SJCRH30 (cell line): ENCODE data around the gene PTPN2. TPM values are rescaled to one million over a fixed set of nuclear protein-coding genes. Genes with fewer than 3 reads are reported as not detected.
"Not testable (repeated sequence)": the region's sequence is repeated elsewhere in the genome, so short reads cannot be mapped to it uniquely, and the experiment has no call there.

ENCODE experiments used
- DNase-seq, 2 experiments: peaks; one replicate each; pipeline ENCODE4 v3.0.0-alpha.2; 2015 to 2020
- H3K27ac ChIP-seq: fragments of 250-450 bp; sonication (Bioruptor Pico); 2 replicates; pipeline ENCODE4 v1.5.1; 2020; ENCODE audit warnings: mild to moderate bottlenecking, moderate library complexity
- H3K27me3 ChIP-seq: fragments of 250-450 bp; sonication (Bioruptor Pico); 2 replicates; pipeline ENCODE4 v1.5.1; 2020; ENCODE audit warnings: mild to moderate bottlenecking, moderate library complexity
- H3K36me3 ChIP-seq: fragments of 250-450 bp; sonication (Bioruptor Pico); 2 replicates; pipeline ENCODE4 v1.5.1; 2020; ENCODE audit warnings: mild to moderate bottlenecking, moderate library complexity
- H3K4me1 ChIP-seq: fragments of 250-450 bp; sonication (Bioruptor Pico); 2 replicates; pipeline ENCODE4 v1.5.1; 2020; ENCODE audit warnings: mild to moderate bottlenecking, moderate library complexity
- H3K4me3 ChIP-seq: fragments of 250-450 bp; sonication (Bioruptor Pico); 2 replicates; pipeline ENCODE4 v1.5.1; 2020; ENCODE audit warnings: mild to moderate bottlenecking, moderate library complexity
- H3K9me3 ChIP-seq: fragments of 250-450 bp; sonication (Bioruptor Pico); replicated peaks from 2 replicates; pipeline ENCODE4 v1.5.1; 2020; ENCODE audit warnings: mild to moderate bottlenecking, moderate library complexity
- total RNA-seq: library from RNA; depleted of rRNA; stranded (reverse); fragments of >200 nt; shearing (Covaris generic); gene quantifications from 2 replicates; pipeline ENCODE4 v1.2.3, GENCODE V29; 2014

Gene PTPN2
- total RNA-seq, 1 experiment from 2014 or later = 23.5 TPM

DNA sequence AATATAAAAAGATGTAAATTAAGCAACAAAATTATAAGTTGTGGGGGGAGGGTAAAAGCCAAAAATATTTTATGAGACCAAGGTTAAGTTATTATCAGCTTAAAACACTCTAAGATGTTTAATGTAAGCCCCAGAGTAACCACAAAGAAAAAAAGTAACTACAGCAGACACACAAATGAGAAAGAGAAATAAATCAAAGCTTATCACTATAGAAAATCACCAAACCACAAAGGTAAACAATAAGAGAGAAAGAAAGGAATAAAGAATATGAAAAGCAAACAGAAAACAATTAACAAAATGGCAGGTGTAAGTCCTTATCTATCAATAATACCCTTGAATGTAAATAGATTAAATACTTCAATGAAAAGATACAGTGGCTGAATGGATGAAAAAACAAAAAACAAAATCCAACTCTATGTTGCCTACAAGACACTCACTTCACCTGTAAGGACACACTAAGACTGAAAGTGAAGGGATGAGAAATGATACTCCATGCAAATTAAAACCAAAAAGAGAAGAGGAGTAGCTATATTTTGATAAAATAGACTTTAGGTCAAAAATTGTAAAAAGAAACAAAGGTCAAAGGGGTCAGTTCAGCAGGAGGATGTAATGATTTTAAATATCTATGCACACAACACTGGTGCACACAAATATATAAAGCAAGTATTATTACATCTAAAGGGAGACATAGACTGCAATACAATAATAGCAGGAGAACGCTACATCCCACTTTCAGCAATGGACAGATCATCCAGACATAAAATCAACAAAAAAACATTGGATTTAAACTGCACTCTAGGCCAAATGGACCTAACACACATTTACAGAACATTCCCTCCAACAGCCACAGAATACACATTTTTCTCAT lies 80.7 kb downstream of the PTPN2 start:
- Histone ChIP-seq H3K36me3 (peaks cover 5% of the 10 kb centered on the region; the same call in 1 of the 2 replicates), H3K9me3 (no peaks in the 10 kb centered on the region), H3K4me1 (no peaks in the 10 kb centered on the region), H3K27ac (no peak overlapping the region), H3K4me3 (no peak overlapping the region), H3K27me3 (no peaks in the 10 kb centered on the region)
- DNase-seq = no peak

DNA sequence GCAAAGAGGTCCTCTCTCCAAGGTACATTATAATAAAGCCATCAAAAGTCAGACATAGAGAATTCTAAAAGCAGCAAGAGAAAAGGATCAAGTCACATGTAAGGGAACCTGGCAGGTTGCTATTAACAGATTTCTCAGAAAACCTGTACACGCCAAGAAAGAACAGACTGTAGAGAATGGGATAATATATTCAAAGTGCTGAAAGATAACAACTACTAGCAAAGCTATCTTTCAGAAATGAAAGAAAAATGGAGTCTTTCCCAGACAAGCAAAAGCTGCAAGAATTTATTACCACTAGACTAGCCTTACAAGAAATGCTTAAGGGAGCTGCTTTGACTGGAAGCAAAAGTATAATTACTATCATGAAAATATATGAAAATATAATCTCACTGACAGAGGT lies 81.5 kb downstream of the PTPN2 start:
- no peaks in the 10 kb centered on the region for H3K4me1 ChIP-seq
- no peak overlapping the region for H3K27ac ChIP-seq
- no peaks in the 10 kb centered on the region for H3K9me3 ChIP-seq
- no peaks in the 10 kb centered on the region for H3K27me3 ChIP-seq
- H3K36me3 ChIP-seq = peaks cover 5% of the 10 kb centered on the region; the same call in 1 of the 2 replicates
- H3K4me3 ChIP-seq = no peak overlapping the region
- no peak for DNase-seq

DNA sequence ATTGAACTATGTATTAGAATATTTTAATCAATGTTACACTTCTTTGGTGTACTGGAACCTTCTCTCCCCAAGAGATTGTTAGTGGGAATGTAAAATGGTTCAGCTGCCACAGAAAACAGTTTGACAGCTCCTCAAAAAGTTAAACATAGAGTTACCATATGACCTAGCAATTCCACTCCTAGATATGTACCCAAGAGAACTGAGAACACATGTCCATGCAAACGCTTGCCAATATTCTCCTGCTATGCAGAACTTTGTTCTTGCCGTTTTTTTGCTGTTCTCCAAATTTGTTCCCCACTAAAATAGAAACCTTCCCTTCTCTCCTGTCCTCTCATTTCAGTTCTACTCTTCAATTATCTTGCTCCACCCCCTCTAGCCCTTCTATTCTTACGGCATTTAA lies 87.6 kb downstream of the PTPN2 start:
- Histone ChIP-seq H3K36me3 (peaks cover 8% of the 10 kb centered on the region; the same call in 1 of the 2 replicates), H3K9me3 (no peaks in the 10 kb centered on the region), H3K4me1 (no peaks in the 10 kb centered on the region), H3K27me3 (no peaks in the 10 kb centered on the region), H3K4me3 (no peak overlapping the region), H3K27ac (no peak overlapping the region)
- no peak for DNase-seq

DNA sequence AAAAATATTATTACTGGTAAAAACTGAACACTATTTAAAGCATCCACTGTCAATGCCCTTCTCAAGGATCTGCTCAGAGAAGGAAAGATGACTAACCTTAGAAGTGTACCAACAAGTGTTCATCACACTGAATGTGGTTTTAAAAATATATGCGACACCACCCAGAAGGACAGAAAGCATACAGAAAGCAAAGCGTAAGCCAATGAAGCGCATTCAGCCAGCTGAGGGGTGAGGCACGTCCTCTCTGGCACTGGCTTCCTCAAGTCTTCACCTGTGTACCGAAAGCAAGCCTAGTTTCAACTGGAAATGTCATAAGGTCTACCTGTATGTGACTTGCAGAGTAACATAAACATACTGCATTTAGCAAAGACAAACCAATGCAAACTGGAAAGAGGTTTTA lies 92.4 kb downstream of the PTPN2 start:
- H3K27ac ChIP-seq = no peak overlapping the region
- no peak overlapping the region for H3K4me3 ChIP-seq
- H3K36me3 ChIP-seq = 0 out of 2 replicates have a peak, but pooled peaks cover 3% of the 10 kb centered on the region
- no peak for DNase-seq
- H3K27me3 ChIP-seq = no peaks in the 10 kb centered on the region
- no peaks in the 10 kb centered on the region for H3K4me1 ChIP-seq
- H3K9me3 ChIP-seq = no peaks in the 10 kb centered on the region

DNA sequence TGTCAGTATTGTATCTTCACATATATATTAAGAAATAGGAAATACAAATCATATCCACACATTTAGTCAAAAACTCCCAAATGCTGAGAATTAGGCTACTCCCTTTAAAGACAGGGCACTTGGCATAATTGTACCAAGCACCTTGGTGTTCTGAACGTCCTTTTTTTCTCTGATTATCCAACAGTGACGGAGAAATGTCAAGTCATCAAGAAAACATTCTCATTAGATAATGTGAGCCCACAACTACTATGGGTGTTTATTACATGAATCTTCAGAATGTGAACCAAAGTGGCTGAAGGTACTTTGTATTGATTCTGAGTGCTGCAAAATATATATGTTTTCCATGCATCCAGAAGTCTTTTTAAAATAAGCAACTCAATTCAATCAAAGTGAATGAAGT lies 97.4 kb downstream of the PTPN2 start:
- no peak overlapping the region for H3K4me3 ChIP-seq
- no peaks in the 10 kb centered on the region for H3K9me3 ChIP-seq
- H3K4me1 ChIP-seq = no peaks in the 10 kb centered on the region
- H3K27ac ChIP-seq = no peak overlapping the region
- H3K27me3 ChIP-seq = no peaks in the 10 kb centered on the region
- no peaks in the 10 kb centered on the region for H3K36me3 ChIP-seq
- DNase-seq = no peak

DNA sequence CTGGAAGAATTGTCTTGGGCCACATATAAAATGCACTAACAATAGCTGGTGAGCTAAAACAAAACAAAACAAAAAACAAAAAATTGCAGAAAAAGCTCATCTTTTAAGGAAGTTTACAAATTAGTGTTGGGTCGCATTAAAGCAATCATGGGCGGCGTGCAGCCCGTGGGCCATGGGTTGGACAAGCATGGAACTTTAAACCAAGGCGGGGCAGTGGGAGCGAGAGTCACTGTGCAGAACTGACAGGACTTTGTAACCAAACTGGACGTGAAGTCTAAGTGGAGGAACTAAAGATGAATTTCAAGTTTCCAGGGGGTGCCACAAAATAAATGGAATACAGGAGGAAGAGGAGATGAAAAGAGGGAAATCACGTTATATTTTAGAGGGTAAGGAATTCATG lies 100.5 kb downstream of the PTPN2 start:
- Histone ChIP-seq H3K36me3 (no peaks in the 10 kb centered on the region), H3K4me1 (no peaks in the 10 kb centered on the region), H3K27me3 (no peaks in the 10 kb centered on the region), H3K9me3 (no peaks in the 10 kb centered on the region), H3K4me3 (no peak overlapping the region), H3K27ac (no peak overlapping the region)
- no peak for DNase-seq

DNA sequence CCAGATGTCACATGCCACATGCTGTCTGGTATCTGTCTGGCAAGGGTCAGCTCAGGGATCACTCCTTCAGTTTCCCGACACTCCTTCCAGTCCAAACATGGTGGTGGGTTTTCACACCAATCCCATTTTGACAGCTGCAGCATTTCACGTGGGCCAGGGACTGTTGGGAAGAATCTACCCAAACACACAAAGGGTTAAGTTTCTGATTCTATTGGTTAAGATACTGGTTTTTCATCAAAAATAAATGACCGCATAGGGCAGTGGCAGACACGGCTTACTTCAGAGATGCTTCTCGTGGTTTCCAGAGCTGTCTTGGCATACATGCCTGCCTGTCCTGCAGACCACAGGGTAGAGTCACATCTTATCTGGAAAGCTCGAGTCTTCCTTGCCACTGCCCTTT lies 101.5 kb downstream of the PTPN2 start:
- H3K9me3 ChIP-seq = no peaks in the 10 kb centered on the region
- no peak for DNase-seq

DNA sequence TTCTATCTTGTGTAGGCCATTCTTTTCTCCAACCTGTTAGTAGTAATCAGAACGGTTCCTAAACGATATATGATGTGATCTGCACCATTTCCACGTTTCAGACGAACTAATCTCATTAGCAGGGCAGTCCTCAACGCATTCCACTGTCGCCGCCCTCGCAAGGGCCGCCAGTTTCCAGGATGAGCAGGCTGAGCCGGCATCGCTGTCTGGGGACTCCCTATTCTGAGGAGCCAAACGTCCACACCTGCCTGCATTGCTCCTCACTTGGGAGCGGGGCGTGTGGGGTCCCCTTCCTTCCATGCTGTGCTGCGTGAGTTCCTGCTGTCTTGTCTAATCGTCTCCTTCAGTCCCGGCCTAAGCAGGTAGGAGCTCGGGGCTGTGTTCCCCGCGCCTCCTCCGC lies 104.6 kb downstream of the PTPN2 start:
- Histone ChIP-seq H3K4me3 (no peak overlapping the region), H3K27me3 (no peaks in the 10 kb centered on the region), H3K27ac (no peak overlapping the region), H3K36me3 (no peaks in the 10 kb centered on the region), H3K9me3 (no peaks in the 10 kb centered on the region), H3K4me1 (no peaks in the 10 kb centered on the region)
- DNase-seq = no peak

More for the DNA sequence above, 101.5 kb downstream of the PTPN2 start:
- H3K27me3 ChIP-seq = no peaks in the 10 kb centered on the region
- H3K4me1 ChIP-seq = no peaks in the 10 kb centered on the region
- no peak overlapping the region for H3K27ac ChIP-seq
- no peak overlapping the region for H3K4me3 ChIP-seq
- H3K36me3 ChIP-seq = no peaks in the 10 kb centered on the region

DNA sequence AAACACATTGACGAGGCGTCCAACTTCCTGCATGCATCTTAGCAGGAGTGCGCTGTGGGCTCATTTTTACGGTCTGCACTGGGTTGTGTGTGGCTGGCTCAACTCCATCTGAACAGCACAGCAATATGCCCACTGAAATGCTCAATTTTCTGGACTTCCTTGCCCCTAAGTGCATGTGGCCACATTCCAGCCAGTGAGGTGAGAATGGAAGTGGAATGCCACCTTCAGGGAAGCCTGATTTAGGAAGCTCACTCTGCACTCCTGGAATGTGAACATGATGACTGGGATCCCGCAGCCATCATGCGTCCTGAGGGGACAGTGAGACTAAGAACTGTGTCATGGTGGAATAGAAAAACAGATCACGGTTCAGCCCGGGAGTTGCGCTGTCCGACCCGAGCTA lies 105.0 kb downstream of the PTPN2 start:
- H3K4me1 ChIP-seq = no peaks in the 10 kb centered on the region
- H3K27ac ChIP-seq = no peak overlapping the region
- DNase-seq = no peak
- H3K27me3 ChIP-seq = no peaks in the 10 kb centered on the region
- no peaks in the 10 kb centered on the region for H3K36me3 ChIP-seq
- no peaks in the 10 kb centered on the region for H3K9me3 ChIP-seq
- H3K4me3 ChIP-seq = no peak overlapping the region

DNA sequence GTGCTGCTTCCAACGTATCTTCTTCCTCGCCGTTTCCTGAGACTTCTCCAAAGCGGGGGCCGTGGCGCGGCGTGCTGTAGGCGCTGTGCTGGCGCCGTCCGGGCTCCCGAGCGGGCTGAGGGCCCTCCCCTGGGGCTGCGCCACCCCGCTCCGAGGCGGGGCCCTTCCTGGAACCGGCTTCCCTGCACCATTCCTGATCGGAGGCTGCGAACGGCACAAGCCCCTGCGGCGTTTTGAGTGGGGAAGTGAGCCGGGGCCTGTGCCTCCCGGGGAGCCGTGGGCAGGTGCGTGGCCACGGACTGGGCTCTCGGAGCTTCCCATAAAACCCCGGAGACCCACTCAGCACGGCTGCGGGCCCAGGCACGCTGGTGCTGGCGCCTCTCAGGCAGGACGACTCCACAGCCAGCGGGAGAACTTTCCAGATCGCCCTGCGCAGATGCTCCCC lies 106.5 kb downstream of the PTPN2 start:
- no peak overlapping the region for H3K27ac ChIP-seq
- no peak for DNase-seq

DNA sequence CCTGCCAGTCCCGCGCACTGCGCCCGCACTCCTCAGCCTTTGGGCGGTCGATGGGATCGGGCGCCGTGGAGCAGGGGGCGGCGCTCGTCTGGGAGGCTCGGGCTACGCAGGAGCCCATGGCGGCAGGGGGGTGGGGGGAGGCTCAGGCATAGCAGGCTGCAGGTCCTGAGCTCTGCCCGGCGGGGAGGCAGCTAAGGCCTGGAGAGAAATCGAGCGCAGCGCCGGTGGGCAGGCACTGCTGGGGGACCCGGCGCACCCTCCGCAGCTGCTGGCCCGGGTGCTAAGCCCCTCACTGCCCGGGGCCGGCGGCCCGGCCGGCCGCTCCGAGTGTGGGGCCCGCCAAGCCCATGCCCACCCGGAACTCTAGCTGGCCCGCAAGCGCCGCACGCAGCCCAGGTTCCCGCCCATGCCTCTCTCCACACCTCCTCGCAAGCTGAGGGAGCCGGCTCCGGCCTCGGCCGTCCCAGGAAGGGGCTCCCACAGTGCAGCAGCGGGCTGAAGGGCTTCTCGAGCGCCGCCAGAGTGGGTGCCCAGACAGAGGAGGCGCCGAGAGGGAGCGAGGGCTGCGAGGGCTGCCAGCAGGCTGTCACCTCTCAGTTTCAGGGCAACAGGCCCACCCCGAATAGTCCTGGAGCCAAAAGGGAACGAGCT lies 107.1 kb downstream of the PTPN2 start:
- DNase-seq = no peak
- H3K4me3 ChIP-seq = no peak overlapping the region
- H3K36me3 ChIP-seq = no peaks in the 10 kb centered on the region
- H3K4me1 ChIP-seq = no peaks in the 10 kb centered on the region
- H3K9me3 ChIP-seq = no peaks in the 10 kb centered on the region
- H3K27me3 ChIP-seq = no peaks in the 10 kb centered on the region
- no peak overlapping the region for H3K27ac ChIP-seq

More for the DNA sequence above, 106.5 kb downstream of the PTPN2 start:
- H3K9me3 ChIP-seq = no peaks in the 10 kb centered on the region
- no peaks in the 10 kb centered on the region for H3K36me3 ChIP-seq
- no peaks in the 10 kb centered on the region for H3K27me3 ChIP-seq
- H3K4me3 ChIP-seq = no peak overlapping the region
- no peaks in the 10 kb centered on the region for H3K4me1 ChIP-seq

DNA sequence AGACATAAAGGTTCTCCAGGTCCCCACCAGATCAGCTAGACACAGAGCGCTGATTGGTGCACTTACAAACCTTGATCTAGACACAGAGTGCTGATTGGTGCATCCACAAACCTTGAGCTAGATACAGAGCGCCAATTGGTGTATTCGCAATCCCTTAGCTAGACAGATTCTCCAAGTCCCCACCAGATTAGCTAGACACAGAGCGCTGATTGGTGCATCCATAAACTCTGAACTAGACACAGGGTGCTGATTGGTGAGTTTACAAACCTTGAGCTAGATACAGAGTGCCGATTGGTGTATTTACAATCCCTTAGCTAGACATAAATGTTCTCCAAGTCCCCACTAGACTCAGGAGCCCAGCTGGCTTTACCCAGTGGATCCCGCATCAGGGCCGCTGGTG lies 107.6 kb downstream of the PTPN2 start:
- H3K27me3 ChIP-seq, H3K9me3 ChIP-seq, H3K4me3 ChIP-seq, H3K27ac ChIP-seq, H3K4me1 ChIP-seq, DNase-seq, H3K36me3 ChIP-seq: not testable (repeated sequence)

DNA sequence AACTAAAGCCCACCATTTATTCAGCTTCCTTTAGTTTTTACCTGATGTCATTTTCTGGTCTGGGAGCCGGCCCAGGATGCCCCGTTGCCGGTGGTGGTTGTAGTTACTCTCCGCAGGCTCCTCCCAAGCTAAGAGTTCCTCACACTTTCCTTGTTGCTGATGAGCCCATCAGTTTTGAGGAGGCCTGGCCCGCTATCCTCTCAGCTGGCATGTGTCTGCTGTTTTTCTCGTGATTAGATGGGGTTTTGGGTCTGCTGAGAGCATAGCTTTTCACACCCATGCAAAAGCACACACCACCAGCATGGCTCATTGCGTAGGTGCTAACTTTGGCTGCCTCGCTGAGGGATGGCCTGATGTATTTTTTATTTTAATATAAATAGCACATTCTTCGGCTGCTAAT lies 109.1 kb downstream of the PTPN2 start:
- no peak overlapping the region for H3K27ac ChIP-seq
- H3K4me1 ChIP-seq = no peaks in the 10 kb centered on the region
- H3K4me3 ChIP-seq = no peak overlapping the region
- no peaks in the 10 kb centered on the region for H3K27me3 ChIP-seq
- no peaks in the 10 kb centered on the region for H3K9me3 ChIP-seq
- H3K36me3 ChIP-seq = no peaks in the 10 kb centered on the region
- DNase-seq = no peak

DNA sequence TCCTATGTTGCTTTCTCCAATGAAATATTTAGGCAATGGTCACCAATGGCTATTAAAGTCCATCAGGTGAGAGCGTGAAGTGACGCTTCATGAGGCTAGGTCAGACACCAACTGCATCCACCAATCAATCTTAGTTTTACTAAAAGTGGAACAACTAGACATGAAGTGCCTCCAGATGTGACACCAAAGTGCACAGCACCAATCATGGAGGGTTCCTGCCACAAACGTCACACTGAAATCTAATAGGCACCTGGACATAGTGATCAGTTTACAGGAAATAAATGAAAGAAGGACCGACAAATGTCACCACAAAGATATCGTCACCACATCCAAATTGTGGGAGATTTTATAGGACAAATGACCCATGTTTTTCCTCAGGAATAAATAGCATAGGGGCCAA lies 110.7 kb downstream of the PTPN2 start:
- no peaks in the 10 kb centered on the region for H3K27me3 ChIP-seq
- no peak overlapping the region for H3K27ac ChIP-seq
- H3K4me1 ChIP-seq = no peaks in the 10 kb centered on the region
- no peaks in the 10 kb centered on the region for H3K36me3 ChIP-seq
- no peak for DNase-seq
- no peaks in the 10 kb centered on the region for H3K9me3 ChIP-seq
- H3K4me3 ChIP-seq = no peak overlapping the region

DNA sequence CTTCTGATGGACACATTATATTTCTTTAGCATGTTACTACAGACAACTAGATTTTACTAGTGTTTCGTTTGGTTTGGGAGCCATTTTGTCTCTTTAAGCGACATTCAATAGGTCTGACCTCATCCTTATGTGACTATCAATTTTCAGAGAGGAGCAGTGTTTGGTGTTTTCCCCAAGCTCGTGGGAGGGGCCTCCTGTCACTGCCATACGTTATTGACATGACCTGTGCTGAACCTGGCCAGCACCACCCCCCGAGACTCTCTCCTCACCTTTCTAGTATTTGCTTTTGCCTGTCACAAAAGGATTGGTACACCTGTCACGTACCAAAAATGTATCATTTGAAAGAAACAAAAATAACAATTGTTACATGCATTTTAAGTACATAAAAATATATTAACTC lies 111.9 kb downstream of the PTPN2 start:
- Histone ChIP-seq H3K9me3 (no peaks in the 10 kb centered on the region), H3K4me3 (no peak overlapping the region), H3K4me1 (no peaks in the 10 kb centered on the region), H3K27me3 (no peaks in the 10 kb centered on the region), H3K36me3 (no peaks in the 10 kb centered on the region), H3K27ac (no peak overlapping the region)
- no peak for DNase-seq
